NCI-H345 (cell line): Measurements from ENCODE around the gene TNFRSF8.

Source experiments
- DNase-seq: peaks from one replicate; lab custom pipeline; 2025; lab: John Stamatoyannopoulos, UW

TNFRSF8 gene

GRCh38 chr1:12159816-12160215 is 96.7 kb downstream of the TNFRSF8 start:
- DNase-seq, result no peak

- DNase-seq, result no peak
Observed at GRCh38 chr1:12161324-12161661, 98.2 kb downstream of the TNFRSF8 start.

GRCh38 chr1:12161662-12162458 is 98.8 kb downstream of the TNFRSF8 start:
- DNase-seq, result no peak

GRCh38 chr1:12162459-12163137 is 99.5 kb downstream of the TNFRSF8 start:
- no peak for DNase-seq

GRCh38 chr1:12163210-12163609 is 100.1 kb downstream of the TNFRSF8 start:
- DNase-seq, result no peak

GRCh38 chr1:12164210-12164609 is 101.1 kb downstream of the TNFRSF8 start:
- DNase-seq, result no peak

- no peak for DNase-seq
Observed at GRCh38 chr1:12165342-12165741, 102.2 kb downstream of the TNFRSF8 start.

- DNase-seq, result peak; percentile 10
Observed at GRCh38 chr1:12166834-12167492, 103.9 kb downstream of the TNFRSF8 start, which contains the start of gene TNFRSF1B. Gene TNFRSF1B, plus strand, starts transcription at chr1:12166991. Its CDS starts 101 bp downstream, at chr1:12167092.

- no peak for DNase-seq
Observed at GRCh38 chr1:12167493-12168429, 104.7 kb downstream of the TNFRSF8 start.

GRCh38 chr1:12168451-12169160 is 105.5 kb downstream of the TNFRSF8 start:
- DNase-seq, result no peak

GRCh38 chr1:12169442-12170135 is 106.5 kb downstream of the TNFRSF8 start:
- no peak for DNase-seq

GRCh38 chr1:12170263-12170671 is 107.2 kb downstream of the TNFRSF8 start:
- DNase-seq, result no peak

GRCh38 chr1:12171206-12172041 is 108.3 kb downstream of the TNFRSF8 start:
- DNase-seq, result no peak

- DNase-seq, result no peak
Observed at GRCh38 chr1:12172042-12172851, 109.1 kb downstream of the TNFRSF8 start.

GRCh38 chr1:12173041-12173509 is 110.0 kb downstream of the TNFRSF8 start:
- DNase-seq, result no peak

- DNase-seq, result no peak
Observed at GRCh38 chr1:12173631-12174121, 110.6 kb downstream of the TNFRSF8 start.

GRCh38 chr1:12174924-12175810 is 112.1 kb downstream of the TNFRSF8 start:
- no peak for DNase-seq
